ENCODE measurements around the gene TPRG1. TPM values are rescaled to one million over a fixed set of nuclear protein-coding genes. Genes with fewer than 3 reads are reported as not detected.

Gene TPRG1
- total and polyA plus RNA-seq, 2 donors (not counting 1 experiment from before 2014, with no cell fraction given): 0.47 to 0.99 TPM

DNA sequence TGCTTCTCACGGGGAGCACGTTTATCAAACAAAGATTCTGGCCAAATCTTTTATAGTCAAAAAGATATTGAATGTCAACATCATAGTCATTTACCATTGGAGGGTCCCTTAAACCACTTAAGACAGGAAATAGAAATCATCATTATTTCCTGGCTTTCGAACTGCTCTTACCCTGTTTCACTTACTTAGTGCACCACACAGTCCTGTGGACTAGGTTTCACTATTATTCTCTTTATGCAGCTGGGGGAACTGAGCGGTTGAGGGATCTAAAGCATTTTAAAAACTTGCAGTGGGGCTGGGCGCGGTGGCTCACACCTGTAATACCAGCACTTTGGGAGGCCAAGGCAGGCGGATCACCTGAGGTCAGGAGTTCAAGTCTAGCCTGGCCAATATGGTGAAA lies 13.7 kb upstream of the TPRG1 start:
- Histone ChIP-seq H3K9ac (ENCODE audit: insufficient read depth, low read length) (no peak overlapping the region), H3K4me1 (ENCODE audit: control insufficient read depth, extremely low read depth, insufficient read depth, low read length) (no peaks in the 10 kb centered on the region), H3K4me3 (replicated peaks in 1 of 4; ENCODE audit: control extremely low read depth in 1 of 4, insufficient read depth in 1 of 4, low read depth in 3 of 4, low read length in 4 of 4) (no peak overlapping the region), H3K36me3 (ENCODE audit: control insufficient read depth, insufficient read depth, low read length) (no peaks in the 10 kb centered on the region), H3K27ac (ENCODE audit: insufficient read depth, low read length) (no peak overlapping the region), H3K79me2 (ENCODE audit: control insufficient read depth, insufficient read depth, low read length) (no peaks in the 10 kb centered on the region), H3K9me3 (ENCODE audit: control insufficient read depth, insufficient read depth, low read depth, low read length) (no peaks in the 10 kb centered on the region), H3K4me2 (ENCODE audit: extremely low read depth, insufficient read depth, low read length) (no peak overlapping the region), H2AFZ (ENCODE audit: low read length) (no peak overlapping the region), H4K20me1 (ENCODE audit: control insufficient read depth, extremely low read depth, insufficient read depth, low read length) (no peaks in the 10 kb centered on the region), H3K27me3 (ENCODE audit: control insufficient read depth, insufficient read depth, low read length) (peaks cover 2% of the 10 kb centered on the region)
- DNase-seq (ENCODE audit: low read depth in 2 of 2): no peak
- no peak for TF ChIP-seq CTCF (conservative IDR thresholded peaks at IDR 0.05 in 1 of 2, IDR thresholded peaks at IDR 0.05 in 1 of 2; ENCODE audit: low read depth in 1 of 2, low read length in 2 of 2)
- no peak for TF ChIP-seq EZH2 (IDR thresholded peaks at IDR 0.05; ENCODE audit: low read length, missing control alignments)

GRCh38 chr3:189160519-189161309 lies 11.1 kb upstream of the TPRG1 start:
- Histone ChIP-seq H3K9me3 (ENCODE audit: control insufficient read depth, insufficient read depth, low read depth, low read length) (no peaks in the 10 kb centered on the region), H2AFZ (ENCODE audit: low read length) (no peak overlapping the region), H3K4me2 (ENCODE audit: extremely low read depth, insufficient read depth, low read length) (no peak overlapping the region), H3K79me2 (ENCODE audit: control insufficient read depth, insufficient read depth, low read length) (no peaks in the 10 kb centered on the region), H3K4me3 (replicated peaks in 1 of 4; ENCODE audit: control extremely low read depth in 1 of 4, insufficient read depth in 1 of 4, low read depth in 3 of 4, low read length in 4 of 4) (no peak overlapping the region), H3K4me1 (ENCODE audit: control insufficient read depth, extremely low read depth, insufficient read depth, low read length) (no peaks in the 10 kb centered on the region), H3K27me3 (ENCODE audit: control insufficient read depth, insufficient read depth, low read length) (no peaks in the 10 kb centered on the region), H3K9ac (ENCODE audit: insufficient read depth, low read length) (no peak overlapping the region), H3K27ac (ENCODE audit: insufficient read depth, low read length) (no peak overlapping the region), H4K20me1 (ENCODE audit: control insufficient read depth, extremely low read depth, insufficient read depth, low read length) (no peaks in the 10 kb centered on the region), H3K36me3 (ENCODE audit: control insufficient read depth, insufficient read depth, low read length) (no peaks in the 10 kb centered on the region)
- no peak for DNase-seq (ENCODE audit: low read depth in 2 of 2)
- TF ChIP-seq EZH2 (IDR thresholded peaks at IDR 0.05; ENCODE audit: low read length, missing control alignments) (no peak), CTCF (conservative IDR thresholded peaks at IDR 0.05 in 1 of 2, IDR thresholded peaks at IDR 0.05 in 1 of 2; ENCODE audit: low read depth in 1 of 2, low read length in 2 of 2) (no peak)

GRCh38 chr3:189165092-189165612 lies 6.6 kb upstream of the TPRG1 start:
- Histone ChIP-seq H3K9me3 (ENCODE audit: control insufficient read depth, insufficient read depth, low read depth, low read length) (no peaks in the 10 kb centered on the region), H3K27ac (ENCODE audit: insufficient read depth, low read length) (no peak overlapping the region), H3K27me3 (ENCODE audit: control insufficient read depth, insufficient read depth, low read length) (no peaks in the 10 kb centered on the region), H3K4me2 (ENCODE audit: extremely low read depth, insufficient read depth, low read length) (no peak overlapping the region), H3K9ac (ENCODE audit: insufficient read depth, low read length) (no peak overlapping the region), H3K36me3 (ENCODE audit: control insufficient read depth, insufficient read depth, low read length) (no peaks in the 10 kb centered on the region), H3K4me3 (replicated peaks in 1 of 4; ENCODE audit: control extremely low read depth in 1 of 4, insufficient read depth in 1 of 4, low read depth in 3 of 4, low read length in 4 of 4) (no peak overlapping the region), H4K20me1 (ENCODE audit: control insufficient read depth, extremely low read depth, insufficient read depth, low read length) (no peaks in the 10 kb centered on the region), H2AFZ (ENCODE audit: low read length) (no peak overlapping the region), H3K79me2 (ENCODE audit: control insufficient read depth, insufficient read depth, low read length) (no peaks in the 10 kb centered on the region), H3K4me1 (ENCODE audit: control insufficient read depth, extremely low read depth, insufficient read depth, low read length) (no peaks in the 10 kb centered on the region)
- TF ChIP-seq CTCF (conservative IDR thresholded peaks at IDR 0.05 in 1 of 2, IDR thresholded peaks at IDR 0.05 in 1 of 2; ENCODE audit: low read depth in 1 of 2, low read length in 2 of 2): no peak
- no peak for TF ChIP-seq EZH2 (IDR thresholded peaks at IDR 0.05; ENCODE audit: low read length, missing control alignments)
- DNase-seq (ENCODE audit: low read depth in 2 of 2): no peak

Data from fibroblast of lung (primary cell).